ENCODE results near the gene MRGPRF. TPM values are rescaled to one million over a fixed set of nuclear protein-coding genes. Genes with fewer than 3 reads are reported as not detected.

The MRGPRF gene
- total RNA-seq, 2 experiments from 2014 or later: not detected

DNA sequence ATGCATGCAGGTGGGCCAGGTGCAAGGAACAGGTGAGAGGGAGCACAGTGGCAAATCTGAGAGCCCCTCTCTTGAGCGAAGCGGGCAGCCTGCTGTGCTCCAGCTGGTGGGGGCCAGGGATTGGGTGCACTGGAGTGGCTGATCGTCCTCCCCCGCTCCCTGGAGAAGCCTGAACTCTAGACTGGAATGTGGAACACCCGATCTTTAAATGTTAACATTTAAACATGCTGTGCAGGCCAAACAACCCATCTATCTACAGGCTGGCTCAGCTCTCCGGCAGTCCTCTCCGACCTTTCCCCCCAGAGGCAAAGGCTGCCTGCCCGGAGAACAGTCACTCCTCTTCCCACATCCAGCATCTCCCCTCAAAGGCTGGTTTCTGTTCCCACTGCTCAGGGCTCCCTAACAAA lies 5.1 kb downstream of the MRGPRF start:
- CTCF ChIA-PET: no interaction called here
- Mint-ChIP-seq H3K4me1 (peaks cover 2% of the 10 kb centered on the region), H3K4me3 (no peak overlapping the region), H3K9me3 (ENCODE audit: low read depth) (no peaks in the 10 kb centered on the region), H3K36me3 (no peaks in the 10 kb centered on the region), H3K27me3 (peaks cover 15% of the 10 kb centered on the region), H3K27ac (no peak overlapping the region)
- no peak for ATAC-seq
- no peak for DNase-seq

DNA sequence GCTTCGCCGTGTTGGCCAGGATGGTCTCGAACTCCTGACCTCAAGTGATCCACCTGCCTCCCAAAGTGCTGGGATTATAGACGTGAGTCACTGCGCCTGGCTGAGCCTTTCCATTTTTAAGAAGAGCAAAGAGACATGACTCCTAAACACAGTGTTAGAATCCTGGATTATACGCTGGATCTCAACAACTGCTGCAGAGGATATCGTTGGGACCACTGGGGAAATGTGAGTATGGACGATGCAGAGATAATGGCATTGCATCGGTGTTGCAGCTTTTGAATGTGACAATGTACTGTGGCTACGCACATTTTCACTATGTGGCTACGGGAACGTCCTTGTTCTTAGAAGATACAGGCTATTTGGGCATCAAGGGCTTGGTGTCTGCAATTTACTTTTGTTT lies 6.2 kb downstream of the MRGPRF start:
- H3K27me3 Mint-ChIP-seq: peaks cover 8% of the 10 kb centered on the region
- DNase-seq (no peak), ATAC-seq (no peak)
- H3K9me3 Mint-ChIP-seq (ENCODE audit: low read depth): no peaks in the 10 kb centered on the region
- no peak overlapping the region for H3K4me3 Mint-ChIP-seq
- H3K4me1 Mint-ChIP-seq: peaks cover 2% of the 10 kb centered on the region
- H3K36me3 Mint-ChIP-seq: no peaks in the 10 kb centered on the region
- CTCF ChIA-PET: no interaction called here
- no peak overlapping the region for H3K27ac Mint-ChIP-seq

DNA sequence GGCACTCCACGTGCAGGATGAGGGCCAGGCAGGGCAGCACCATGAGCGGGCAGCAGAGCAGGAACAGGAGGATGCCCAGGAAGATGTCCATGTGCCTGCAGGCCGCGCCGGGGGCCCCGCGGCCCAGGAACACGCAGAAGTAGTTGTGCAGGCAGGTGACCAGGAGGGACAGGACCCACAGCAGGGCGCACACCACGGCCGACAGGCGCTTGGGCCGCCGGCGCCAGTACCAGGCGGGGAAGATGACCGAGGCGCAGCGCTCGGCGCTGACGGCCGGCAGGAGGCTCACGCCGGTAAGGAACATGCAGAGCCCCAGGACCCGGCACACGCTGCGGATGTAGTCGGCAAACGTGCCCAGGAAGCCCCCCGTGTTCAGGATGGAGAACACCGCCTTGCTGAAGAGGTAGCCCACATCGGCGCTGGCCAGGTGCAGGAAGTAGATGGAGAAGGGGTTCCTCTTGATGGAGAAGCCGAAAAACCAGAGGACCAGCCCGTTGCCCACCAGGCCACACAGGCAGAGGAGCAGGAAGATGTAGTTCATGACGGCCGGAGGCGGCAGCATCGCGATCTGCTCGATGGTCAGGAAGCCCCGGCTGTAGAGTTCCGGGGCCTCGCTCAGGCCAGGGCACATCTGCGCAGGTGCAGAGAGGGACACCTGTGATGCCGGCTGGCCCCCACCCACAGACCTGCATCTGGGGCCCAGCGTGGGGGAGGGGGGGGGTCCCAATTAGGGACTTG lies 7.2 kb downstream of the MRGPRF start:
- ATAC-seq (no peak), DNase-seq (no peak)
- no peaks in the 10 kb centered on the region for H3K36me3 Mint-ChIP-seq
- no peak overlapping the region for H3K4me3 Mint-ChIP-seq
- H3K27ac Mint-ChIP-seq: no peak overlapping the region
- CTCF ChIA-PET: no interaction called here
- no peaks in the 10 kb centered on the region for H3K9me3 Mint-ChIP-seq (ENCODE audit: low read depth)
- peaks cover 2% of the 10 kb centered on the region for H3K27me3 Mint-ChIP-seq
- H3K4me1 Mint-ChIP-seq: no peaks in the 10 kb centered on the region

DNA sequence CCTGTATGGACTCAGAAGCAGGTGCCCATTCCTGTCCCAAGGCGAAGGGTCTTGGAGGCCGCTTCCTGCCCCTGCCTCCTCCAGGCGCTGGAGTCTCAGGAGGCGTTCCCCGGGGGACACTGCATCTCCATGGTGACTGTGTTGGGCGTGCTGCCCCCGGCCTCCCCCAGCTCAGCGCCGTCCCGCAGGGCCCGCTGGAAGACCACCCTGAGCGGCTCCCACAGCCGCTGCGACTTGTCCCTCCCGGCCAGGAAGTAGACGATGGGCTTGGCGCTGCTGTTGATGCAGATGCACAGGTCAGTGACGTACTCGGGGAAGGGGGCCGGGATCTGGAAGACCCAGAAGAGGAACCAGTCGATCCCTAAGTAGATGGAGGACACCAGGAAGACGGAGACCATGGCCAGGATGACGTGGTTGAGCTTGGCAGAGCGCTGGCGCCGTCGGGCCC lies 7.8 kb downstream of the MRGPRF start:
- H3K27me3 Mint-ChIP-seq: peaks cover 2% of the 10 kb centered on the region
- CTCF ChIA-PET: no interaction called here
- ATAC-seq (no peak), DNase-seq (no peak)
- no peaks in the 10 kb centered on the region for H3K4me1 Mint-ChIP-seq
- H3K36me3 Mint-ChIP-seq: no peaks in the 10 kb centered on the region
- no peak overlapping the region for H3K4me3 Mint-ChIP-seq
- no peak overlapping the region for H3K27ac Mint-ChIP-seq
- no peaks in the 10 kb centered on the region for H3K9me3 Mint-ChIP-seq (ENCODE audit: low read depth)

DNA sequence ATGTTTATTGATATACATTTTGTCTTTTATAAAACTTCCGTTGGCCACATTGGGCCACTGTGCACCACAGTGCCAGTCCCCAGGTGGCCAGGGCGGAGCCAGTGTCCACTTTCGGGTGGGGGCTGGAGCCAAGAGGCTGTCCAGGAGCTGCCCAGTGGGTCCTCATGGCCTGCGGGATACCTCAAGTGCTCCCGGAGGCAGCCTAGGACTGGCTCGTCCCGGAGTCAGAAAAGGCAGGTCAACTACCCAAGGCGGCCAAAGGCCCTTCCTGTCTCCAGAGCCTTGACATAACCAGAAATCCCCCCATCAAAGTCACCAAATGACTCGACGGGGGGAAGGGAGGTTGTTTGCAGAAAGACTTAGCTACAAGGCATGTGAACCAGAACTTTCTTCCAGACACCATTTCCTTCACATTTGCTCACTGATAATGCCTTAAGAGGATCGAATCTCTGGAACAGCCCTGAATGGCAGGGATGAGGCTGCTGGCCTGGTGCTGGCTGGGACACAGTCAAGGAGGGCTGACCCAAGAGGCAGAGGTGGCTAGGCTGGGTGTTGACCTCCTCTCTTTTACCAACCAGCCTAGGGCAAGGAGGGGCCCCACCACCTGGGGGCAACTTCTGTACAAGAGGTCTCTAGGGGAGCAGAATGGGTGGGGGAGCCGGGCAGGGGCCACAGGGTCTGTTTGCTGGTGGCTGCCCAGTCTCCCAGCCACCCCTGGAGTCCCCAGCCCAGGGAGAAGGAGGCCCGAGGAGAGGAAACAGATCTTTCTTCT lies 8.4 kb downstream of the MRGPRF start:
- H3K36me3 Mint-ChIP-seq: no peaks in the 10 kb centered on the region
- no peaks in the 10 kb centered on the region for H3K9me3 Mint-ChIP-seq (ENCODE audit: low read depth)
- peaks cover under 1% of the 10 kb centered on the region for H3K4me1 Mint-ChIP-seq
- peaks cover 2% of the 10 kb centered on the region for H3K27me3 Mint-ChIP-seq
- ATAC-seq (no peak), DNase-seq (no peak)
- CTCF ChIA-PET: no interaction called here
- no peak overlapping the region for H3K27ac Mint-ChIP-seq
- no peak overlapping the region for H3K4me3 Mint-ChIP-seq

DNA sequence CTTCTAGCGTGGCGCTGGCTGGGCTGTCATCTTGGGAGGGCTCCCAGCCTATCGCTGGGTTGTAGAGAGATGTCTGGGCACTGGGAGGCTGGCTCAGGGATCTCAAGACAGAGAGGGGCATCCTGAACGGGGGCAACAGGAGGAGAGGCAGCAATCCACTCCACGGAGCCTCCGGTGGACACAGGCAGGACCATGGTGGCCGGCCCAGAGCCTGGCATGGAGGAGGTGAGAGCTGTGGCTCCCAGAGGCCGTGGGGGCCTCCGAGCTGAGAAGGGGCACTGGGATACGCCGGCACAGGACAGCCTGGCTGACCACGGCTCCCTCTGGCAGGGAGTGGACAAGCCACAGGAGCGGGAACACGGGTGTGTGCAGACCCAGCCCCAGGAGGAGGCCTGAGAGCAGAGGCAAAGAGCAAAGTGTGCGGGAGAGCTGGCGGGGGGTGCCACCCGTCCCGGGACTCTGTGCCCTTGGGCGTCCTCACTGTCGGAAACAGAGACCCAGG lies 9.1 kb downstream of the MRGPRF start:
- no peak overlapping the region for H3K4me3 Mint-ChIP-seq
- ATAC-seq (no peak), DNase-seq (no peak)
- CTCF ChIA-PET: interaction anchor here (1.2 kb wide), 1 partner anchor 50 kb away, joined by 4 read pairs; no protein-coding TSS in a partner anchor
- no peaks in the 10 kb centered on the region for H3K36me3 Mint-ChIP-seq
- no peak overlapping the region for H3K27ac Mint-ChIP-seq
- H3K4me1 Mint-ChIP-seq: peaks cover 3% of the 10 kb centered on the region
- H3K27me3 Mint-ChIP-seq: peaks cover 4% of the 10 kb centered on the region
- no peaks in the 10 kb centered on the region for H3K9me3 Mint-ChIP-seq (ENCODE audit: low read depth)

DNA sequence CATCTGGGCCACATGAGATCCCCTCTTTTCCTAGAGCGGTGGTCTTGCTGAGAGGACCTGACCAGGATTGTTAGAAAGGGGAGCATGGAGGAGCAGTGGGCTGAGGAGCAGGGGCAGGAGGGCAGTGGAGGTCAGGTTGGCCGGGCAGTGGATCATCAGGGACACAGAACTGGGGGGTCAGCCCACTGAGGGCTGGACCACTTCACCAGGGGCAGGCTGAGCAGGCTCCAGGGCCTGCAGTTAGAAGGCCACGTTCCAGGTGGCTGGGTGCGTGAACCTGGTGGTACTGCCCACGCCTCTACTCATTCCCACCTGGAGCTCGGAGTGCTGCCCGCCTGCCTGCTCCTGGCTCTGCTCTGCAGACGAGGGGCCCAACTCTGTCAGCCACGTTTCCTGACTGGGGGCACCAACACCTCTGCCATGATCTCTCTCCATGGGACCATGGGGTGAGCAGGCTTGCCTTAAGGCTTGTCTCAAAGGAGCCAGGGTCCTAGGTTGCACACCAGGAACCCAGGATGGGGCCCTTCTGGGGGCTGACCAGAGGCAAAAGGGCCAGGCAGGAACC lies 9.7 kb downstream of the MRGPRF start:
- ATAC-seq: no peak
- no peak overlapping the region for H3K4me3 Mint-ChIP-seq
- H3K27ac Mint-ChIP-seq: no peak overlapping the region
- H3K4me1 Mint-ChIP-seq: peaks cover 3% of the 10 kb centered on the region
- CTCF ChIA-PET: interaction anchor here (1.2 kb wide), 1 partner anchor 50 kb away, joined by 4 read pairs; no protein-coding TSS in a partner anchor
- H3K27me3 Mint-ChIP-seq: peaks cover 3% of the 10 kb centered on the region
- DNase-seq: no peak
- H3K9me3 Mint-ChIP-seq (ENCODE audit: low read depth): no peaks in the 10 kb centered on the region
- no peaks in the 10 kb centered on the region for H3K36me3 Mint-ChIP-seq

DNA sequence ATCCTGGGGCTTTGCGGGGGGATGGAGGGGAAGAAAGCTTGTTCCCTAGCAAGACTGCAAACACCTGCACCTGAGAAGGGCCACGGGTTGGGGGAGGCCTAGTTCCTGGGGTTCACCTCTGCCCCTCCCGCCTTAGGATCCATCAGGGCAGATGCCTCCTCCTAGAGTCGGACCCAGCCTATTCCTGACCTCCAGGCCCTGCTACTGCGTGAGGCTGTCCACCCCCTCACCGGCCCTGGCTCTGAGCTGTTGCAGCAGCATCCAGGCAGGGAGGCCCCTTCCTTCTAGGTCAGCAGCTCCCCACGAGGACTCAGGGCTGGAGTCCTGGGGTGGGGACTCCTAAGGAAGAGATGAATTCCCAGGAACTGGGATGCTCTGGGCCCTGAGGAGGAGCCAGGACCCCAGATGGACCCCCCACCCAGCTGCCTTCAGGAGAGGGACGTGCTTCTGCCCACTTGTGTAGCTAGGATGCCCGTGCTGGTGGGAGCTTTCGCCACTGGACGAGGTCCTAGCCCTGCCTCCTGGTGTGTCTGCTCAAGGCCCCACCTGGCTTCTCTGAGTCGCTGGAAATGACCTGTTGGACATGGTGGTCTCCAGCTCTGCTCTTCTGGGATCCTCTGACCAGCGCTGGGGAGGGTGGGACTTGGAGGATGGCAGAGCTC lies 10.3 kb downstream of the MRGPRF start:
- Mint-ChIP-seq H3K27me3 (peaks cover 3% of the 10 kb centered on the region), H3K4me1 (peaks cover 3% of the 10 kb centered on the region), H3K4me3 (no peak overlapping the region), H3K27ac (no peak overlapping the region), H3K9me3 (ENCODE audit: low read depth) (no peaks in the 10 kb centered on the region), H3K36me3 (no peaks in the 10 kb centered on the region)
- ATAC-seq (no peak), DNase-seq (no peak)
- CTCF ChIA-PET: interaction anchor here (1.2 kb wide), 1 partner anchor 49 kb away, joined by 4 read pairs; no protein-coding TSS in a partner anchor

DNA sequence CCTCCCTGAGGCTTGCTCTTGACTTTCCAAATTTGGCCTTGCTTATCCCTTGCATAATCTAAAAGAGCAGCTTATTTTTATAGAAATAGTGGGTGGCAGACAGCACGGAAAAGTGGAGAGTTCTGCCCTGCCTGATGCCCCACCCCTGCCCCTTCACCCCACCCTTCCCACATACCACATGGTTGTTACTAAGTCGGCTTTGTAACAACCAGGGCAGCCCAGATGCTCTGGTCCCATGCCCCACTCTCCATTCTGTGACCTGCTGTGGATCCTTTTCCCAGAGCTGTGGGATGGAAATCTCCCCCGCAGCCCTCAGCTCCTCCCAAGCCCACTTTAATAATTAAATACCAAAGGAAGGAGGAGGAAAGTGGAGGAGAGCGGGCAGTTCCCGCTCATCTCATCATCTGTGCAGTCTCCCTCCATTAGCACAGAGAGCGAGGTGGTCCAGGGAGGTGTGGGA lies 10.9 kb downstream of the MRGPRF start:
- peaks cover 3% of the 10 kb centered on the region for H3K27me3 Mint-ChIP-seq
- H3K27ac Mint-ChIP-seq: no peak overlapping the region
- H3K36me3 Mint-ChIP-seq: no peaks in the 10 kb centered on the region
- H3K4me3 Mint-ChIP-seq: no peak overlapping the region
- peaks cover 3% of the 10 kb centered on the region for H3K4me1 Mint-ChIP-seq
- no peak for DNase-seq
- no peaks in the 10 kb centered on the region for H3K9me3 Mint-ChIP-seq (ENCODE audit: low read depth)
- ATAC-seq: no peak
- CTCF ChIA-PET: no interaction called here

DNA sequence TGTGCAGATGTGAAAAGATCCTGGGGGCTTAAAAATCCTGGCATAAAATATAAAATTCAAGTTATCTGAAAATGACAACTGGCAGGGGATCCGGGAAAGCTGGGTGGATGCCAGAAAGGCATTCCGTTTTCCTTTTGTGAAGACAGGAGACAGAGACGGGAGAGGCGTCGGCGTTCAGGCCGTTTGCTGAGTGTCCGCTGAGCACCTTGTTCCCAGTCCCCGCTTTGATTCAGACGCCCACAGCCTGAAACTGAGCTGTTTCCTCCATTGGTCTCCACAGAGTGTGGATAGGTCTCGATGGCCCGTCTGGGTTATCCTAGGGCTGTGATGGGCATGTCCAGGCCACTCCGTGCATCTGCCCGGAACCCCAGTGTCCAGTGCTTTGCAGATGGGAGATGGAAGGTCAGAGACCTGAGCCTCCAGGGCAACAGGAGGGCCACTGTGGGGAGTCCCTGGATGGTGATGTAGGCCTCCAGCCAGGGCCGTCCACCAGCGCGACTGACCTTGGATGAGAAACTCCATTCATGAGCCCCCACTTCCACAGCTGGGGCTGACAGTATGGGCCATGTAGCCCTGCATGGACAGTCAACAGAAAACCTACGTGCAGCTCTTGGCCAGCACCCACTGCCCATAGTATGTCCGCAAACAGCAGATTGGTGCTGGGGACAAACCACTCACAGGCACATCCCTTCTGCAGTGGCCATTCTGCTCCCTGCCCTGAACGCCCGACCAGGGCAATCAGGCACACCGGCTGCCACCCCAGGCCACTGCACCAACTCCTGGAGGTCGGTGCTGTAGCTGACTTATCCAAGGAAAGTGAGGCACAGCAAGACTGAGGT lies 11.6 kb downstream of the MRGPRF start:
- DNase-seq: no peak
- CTCF ChIA-PET: no interaction called here

DNA sequence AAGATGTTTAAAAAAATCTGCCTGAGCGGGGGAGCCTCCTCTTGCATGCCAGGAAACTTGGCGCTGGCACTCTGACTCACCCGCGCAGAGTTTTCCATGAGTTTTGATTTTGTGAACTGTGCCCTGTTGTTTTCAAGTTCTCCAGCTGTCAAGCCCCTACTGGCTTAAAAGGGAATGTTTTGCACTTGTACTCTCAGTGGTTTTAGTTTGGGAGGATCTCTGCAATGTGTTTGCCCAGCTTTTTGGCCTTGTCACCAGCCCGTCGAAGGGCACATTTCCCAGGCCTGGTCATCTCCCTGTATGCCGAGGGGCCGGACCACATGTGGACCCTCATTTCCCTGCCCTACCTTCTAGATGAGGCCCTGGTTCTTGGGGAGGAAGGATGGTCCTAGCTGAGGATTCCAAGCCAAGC lies 12.2 kb downstream of the MRGPRF start:
- Mint-ChIP-seq H3K4me3 (no peak overlapping the region), H3K36me3 (no peaks in the 10 kb centered on the region), H3K27me3 (peaks cover 3% of the 10 kb centered on the region), H3K27ac (no peak overlapping the region), H3K9me3 (ENCODE audit: low read depth) (no peaks in the 10 kb centered on the region), H3K4me1 (peaks cover 3% of the 10 kb centered on the region)
- ATAC-seq (no peak), DNase-seq (no peak)
- CTCF ChIA-PET: no interaction called here

More for the DNA sequence above, 11.6 kb downstream of the MRGPRF start:
- no peak for ATAC-seq
- Mint-ChIP-seq H3K27me3 (peaks cover 3% of the 10 kb centered on the region), H3K9me3 (ENCODE audit: low read depth) (no peaks in the 10 kb centered on the region), H3K4me3 (no peak overlapping the region), H3K36me3 (no peaks in the 10 kb centered on the region), H3K4me1 (peaks cover 3% of the 10 kb centered on the region), H3K27ac (no peak overlapping the region)

DNA sequence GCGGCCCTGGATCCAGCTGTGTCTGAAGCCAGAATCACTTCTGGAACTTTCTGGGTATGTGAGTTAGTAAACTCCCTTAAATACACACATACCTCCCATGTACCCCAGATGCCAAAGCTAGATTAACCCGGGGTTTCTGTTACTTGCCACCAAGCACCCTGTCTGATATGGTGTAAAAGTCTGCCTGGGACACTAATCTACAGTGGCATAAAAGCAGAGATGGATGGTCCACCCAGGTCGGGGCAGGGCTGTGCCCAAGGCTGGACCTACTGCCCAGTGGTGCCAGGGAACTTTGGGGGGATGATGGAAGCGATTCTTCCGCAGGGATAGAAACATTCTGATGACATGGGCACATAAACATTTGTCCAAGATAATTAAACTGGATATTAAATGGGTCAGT lies 12.7 kb downstream of the MRGPRF start:
- ATAC-seq: no peak
- no peaks in the 10 kb centered on the region for H3K9me3 Mint-ChIP-seq (ENCODE audit: low read depth)
- H3K4me3 Mint-ChIP-seq: no peak overlapping the region
- H3K36me3 Mint-ChIP-seq: no peaks in the 10 kb centered on the region
- no peak for DNase-seq
- H3K27ac Mint-ChIP-seq: no peak overlapping the region
- H3K4me1 Mint-ChIP-seq: peaks cover 3% of the 10 kb centered on the region
- CTCF ChIA-PET: no interaction called here
- H3K27me3 Mint-ChIP-seq: peaks cover 3% of the 10 kb centered on the region

Data from activated CD8-positive, alpha-beta memory T cell treated with anti-CD3 and anti-CD28 coated beads, Interleukin-2, amount 10 ng/mL, durations not matched to agents 7 days and 5 days (primary cell).